HG02571 (cell line): ENCODE measurements around the gene RFC4.
A peak's percentile ranks its signal among the peaks of the same experiment; 100 is the strongest.
"Not testable (repeated sequence)": the region's sequence is repeated elsewhere in the genome, so short reads cannot be mapped to it uniquely, and the experiment has no call there.

Experiments used
- ATAC-seq: cut with Tn5 transposase; IDR thresholded peaks from one replicate; pipeline ENCODE4 v1.9.1; 2021; ENCODE audit warnings: mild to moderate bottlenecking, moderate library complexity; ENCODE audit not compliant: unreplicated experiment

RFC4 gene

GRCh38 chr3:186806089-186807055 lies at the start of gene RFC4:
Gene RFC4 (minus strand): TSS chr3:186806482. CDS start chr3:186804713, 1,769 bp downstream.
- ATAC-seq: peak; percentile 87

- no peak for ATAC-seq
Observed at GRCh38 chr3:186854954-186855353, 48.7 kb upstream of the RFC4 start.

GRCh38 chr3:186854146-186854545 lies 47.9 kb upstream of the RFC4 start:
- ATAC-seq: no peak

GRCh38 chr3:186852994-186853393 lies 46.7 kb upstream of the RFC4 start:
- no peak for ATAC-seq

- not testable (repeated sequence) for ATAC-seq
Observed at GRCh38 chr3:186851835-186852234, 45.6 kb upstream of the RFC4 start.

DNA sequence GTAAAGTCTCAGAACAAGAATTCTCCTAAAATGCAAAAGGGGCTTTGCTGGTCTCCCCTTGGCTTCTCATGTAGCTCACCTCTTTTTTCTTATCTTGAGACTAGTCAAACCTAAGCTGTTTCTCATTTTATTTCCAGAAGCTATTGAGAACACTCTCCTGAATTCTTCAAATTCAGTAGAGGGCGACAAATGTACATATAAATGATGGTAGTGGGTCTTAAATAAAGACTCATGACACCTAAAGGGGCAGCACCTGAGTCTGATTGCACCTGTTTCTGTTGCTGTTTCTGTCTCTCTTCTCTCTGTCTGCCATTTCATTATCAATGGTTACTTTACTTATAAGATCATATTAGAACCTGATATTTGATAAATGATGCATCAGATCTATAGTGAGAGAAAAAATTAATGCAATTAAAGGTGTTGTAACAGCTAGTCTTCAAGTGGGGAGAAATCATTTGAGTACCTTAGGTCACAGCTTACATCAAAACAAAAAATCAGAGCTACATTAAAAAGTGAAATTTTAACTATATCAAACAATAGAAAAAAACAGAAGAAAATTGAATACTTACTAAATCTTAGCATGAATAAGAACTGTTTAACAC lies 43.2 kb upstream of the RFC4 start:
- peak; percentile 59 for ATAC-seq

GRCh38 chr3:186847437-186847836 lies 41.2 kb upstream of the RFC4 start:
- no peak for ATAC-seq

DNA sequence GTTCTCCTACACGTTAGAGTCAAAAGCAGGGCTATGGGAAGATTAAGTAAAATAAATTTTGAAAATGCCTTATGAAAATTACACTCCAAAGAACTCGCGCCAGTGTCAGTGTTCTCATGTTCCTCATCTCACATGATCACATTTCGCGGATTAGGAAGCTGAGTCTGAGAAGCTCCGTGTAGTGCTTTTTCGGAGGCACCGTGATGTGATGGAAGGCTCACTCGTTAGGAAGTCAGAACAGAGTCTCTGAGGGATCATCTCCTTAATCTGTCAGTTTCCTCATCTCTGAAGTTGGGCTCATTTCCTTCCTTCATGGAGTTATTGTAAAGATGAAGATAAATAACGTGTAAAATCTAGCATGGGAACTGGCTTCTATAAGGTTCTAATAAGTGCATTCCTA lies 39.5 kb upstream of the RFC4 start:
- no peak for ATAC-seq

GRCh38 chr3:186844908-186845307 lies 38.6 kb upstream of the RFC4 start:
- no peak for ATAC-seq

DNA sequence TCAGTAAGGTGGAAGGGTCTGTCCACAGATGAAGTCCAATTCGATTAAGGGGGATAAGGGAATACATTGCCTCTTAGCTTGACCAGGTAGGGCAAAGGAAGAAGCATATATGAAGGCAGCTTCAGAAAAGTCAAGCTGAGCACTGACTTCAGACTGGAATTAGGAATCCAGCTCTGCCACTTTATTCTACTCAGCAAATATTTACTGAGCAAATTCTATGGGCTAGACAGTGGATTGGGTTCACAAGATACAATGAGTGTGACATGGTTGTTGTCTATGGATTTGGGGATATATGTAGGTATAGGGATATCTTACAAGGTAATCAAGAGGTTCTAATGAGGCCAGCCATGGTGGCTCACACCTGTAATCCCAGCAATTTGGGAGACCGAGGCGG lies 36.8 kb upstream of the RFC4 start:
- ATAC-seq: no peak

DNA sequence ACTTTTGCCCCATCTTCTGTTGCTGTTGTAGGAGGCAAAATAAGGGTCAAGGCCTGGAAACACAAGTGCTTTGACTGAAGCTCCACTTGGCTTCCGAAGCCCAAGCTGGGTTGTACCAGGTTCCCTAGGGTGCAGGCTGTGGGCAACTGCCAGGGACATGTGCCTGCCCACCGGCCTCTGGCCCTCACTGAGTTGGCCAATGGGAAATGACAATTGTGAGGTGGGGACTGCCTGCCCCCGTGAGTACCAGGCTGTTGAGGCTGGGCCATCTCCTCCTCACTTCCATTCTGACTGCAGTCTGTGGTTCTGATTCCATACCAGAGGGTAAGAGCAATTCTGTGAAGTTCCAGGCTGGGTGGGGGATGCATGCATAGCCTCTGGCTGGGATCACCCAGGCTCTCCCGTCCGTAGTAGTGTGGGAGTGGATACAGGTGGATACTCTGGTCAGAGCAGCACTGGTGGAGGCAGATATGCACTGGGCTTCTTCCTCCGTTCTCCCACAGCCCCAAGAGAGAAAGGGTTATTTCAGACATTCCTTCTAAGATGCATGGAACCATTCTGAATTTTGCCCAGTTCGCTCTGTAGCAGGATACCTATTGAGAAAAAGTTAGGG lies 36.2 kb upstream of the RFC4 start, which contains the start of gene ADIPOQ:
TSS of gene ADIPOQ (plus strand) at position 285 of the 613 bp plus-strand sequence. CDS start 10,349 bp downstream, outside the sequence.
- ATAC-seq: no peak

DNA sequence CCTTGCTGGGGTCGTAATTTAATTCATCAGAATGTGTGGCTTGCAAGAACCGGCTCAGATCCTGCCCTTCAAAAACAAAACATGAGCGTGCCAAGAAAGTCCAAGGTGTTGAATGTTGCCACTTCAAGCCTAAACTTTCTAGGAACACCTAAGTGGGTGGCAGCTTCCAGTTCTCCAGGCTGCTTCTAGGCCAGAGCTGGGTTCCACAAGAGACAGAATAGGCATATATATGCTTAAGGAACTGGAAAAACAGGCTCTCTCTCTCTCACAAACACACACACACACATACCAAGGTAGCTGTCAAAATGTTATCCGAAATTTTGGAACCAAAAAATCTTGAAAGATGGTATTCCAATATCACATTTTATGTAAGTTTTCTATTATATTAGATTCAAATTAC lies 35.3 kb upstream of the RFC4 start:
- no peak for ATAC-seq

GRCh38 chr3:186839874-186840641 lies 33.8 kb upstream of the RFC4 start:
- ATAC-seq: no peak

DNA sequence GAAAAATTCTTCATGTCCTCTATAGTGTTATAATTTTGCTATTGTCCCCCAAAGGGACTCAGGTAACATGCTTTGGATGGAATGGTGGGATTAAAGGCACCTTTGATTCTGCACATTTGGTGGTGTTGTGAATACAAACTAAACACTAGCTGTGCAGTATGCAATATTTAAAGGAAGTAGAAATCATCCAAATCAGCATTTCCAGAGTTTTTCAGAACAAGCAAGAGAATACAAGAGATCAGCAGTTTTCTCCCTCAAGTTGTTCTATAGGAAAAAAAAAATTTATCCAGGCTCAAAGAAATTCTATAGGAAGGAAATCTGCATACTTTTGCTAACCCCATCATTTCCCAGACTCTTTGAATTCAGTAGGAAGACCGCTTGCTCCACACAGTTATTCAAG lies 26.0 kb upstream of the RFC4 start:
- ATAC-seq: no peak

- ATAC-seq: no peak
Observed at GRCh38 chr3:186831798-186832197, 25.5 kb upstream of the RFC4 start.

DNA sequence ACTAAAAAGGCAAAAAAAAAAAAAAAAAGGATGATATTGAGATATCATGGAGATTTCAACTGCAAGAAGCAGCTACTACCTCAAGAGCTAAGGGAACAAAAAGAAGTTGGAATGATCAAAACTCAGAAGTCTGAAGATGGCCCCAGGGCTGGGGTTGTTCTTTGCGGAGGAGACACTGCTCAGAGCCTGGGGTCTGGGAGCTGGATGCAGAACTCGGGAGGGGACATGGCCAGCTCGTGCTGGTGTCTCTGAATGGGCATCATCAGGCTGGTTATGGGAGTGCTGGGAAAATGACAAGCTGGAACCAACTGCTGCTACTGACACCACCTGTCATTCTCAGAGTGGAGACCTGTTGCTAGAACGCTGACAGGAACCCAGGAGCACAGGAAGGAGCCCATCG lies 22.1 kb upstream of the RFC4 start:
- ATAC-seq: no peak

DNA sequence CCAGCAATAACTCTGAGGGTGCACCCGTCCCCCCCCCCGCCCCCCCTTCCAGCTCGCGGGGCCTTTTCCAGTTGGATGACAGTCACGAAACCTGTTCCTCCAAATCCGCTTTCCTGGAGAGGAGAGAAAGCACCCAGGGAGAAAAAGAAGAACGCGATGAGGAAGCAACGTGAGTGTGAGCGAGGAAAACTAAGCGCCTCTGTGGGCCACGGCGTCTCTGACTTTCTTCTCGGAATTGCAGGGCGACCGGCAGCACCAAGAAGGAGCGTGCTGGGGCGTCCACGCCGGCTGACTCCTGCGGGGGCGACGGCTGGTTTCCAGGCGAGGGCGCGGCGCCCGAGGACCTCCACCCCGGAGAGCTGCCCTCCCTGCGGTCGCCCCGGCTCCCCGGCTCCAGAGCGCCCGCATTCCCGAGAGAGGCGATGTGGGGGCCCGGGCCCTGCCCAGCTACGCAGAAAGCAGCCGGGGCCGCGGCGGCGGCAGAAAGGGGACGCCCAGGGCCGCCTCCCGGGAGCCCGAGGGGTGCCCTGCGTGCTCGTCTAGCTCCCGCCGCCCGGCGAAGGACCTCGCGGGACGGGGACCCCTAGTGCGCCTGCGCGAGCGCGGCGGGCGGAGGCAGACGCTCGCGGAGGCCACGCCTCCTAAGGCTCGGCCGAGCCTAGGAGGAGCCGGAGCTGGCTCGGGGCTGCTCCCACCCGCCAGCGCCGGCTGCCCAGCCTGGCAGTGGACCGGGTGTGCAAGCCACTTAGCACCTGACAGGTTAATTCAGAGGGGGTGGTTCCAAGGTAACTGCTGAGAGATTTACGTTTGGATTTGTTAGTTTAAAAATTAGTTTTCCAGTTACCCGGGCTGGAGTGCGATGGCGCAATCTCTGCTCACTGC lies 20.9 kb upstream of the RFC4 start:
- peak; percentile 85 for ATAC-seq

- no peak for ATAC-seq
Observed at GRCh38 chr3:186826410-186826975, 20.2 kb upstream of the RFC4 start.

DNA sequence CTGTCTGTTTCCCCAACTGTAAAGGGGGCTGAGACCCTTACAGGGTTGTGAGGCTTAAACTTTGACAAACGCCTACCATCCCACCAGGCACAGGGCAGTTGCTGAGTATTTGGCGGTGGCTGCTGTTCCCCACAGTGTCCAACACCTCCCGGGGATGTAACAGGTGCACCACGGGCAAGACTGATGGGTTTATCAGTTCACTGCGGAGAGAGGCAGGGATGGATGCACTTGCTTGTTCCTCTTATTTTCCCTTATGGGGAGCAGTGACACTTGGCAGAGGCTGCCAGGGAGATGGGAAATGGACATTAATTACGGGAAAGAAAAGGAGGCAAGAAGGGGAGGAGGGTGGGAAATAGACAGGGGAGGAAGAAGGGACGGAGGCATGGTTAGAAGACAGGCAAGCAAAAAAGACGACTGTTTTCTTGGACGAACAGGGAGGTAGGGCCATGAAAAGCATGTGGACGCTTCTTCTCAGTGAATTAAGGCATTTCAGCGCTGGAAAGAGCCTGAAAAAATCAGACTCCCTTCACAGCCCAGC lies 19.7 kb upstream of the RFC4 start:
- no peak for ATAC-seq
